ENCODE measurements around the gene NBEAL2.

Gene NBEAL2

DNA sequence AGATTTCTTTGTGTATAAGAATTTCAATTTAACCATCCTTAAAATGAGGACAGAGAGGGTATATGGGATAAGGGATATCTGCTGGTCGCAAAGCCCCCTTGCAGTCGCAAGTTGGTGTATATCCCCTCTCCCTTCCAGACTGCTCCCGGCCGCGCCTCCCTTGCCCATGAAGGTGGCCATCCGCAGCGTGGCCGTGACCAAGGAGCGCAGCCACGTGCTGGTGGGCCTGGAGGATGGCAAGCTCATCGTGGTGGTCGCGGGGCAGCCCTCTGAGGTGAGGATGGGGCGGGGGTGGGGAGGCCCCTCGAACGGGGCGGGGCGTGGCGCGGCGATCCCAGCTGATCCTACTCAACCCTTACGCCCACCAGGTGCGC lies 29.4 kb downstream of the NBEAL2 start:
- TF ChIP-seq, protein P1, sequence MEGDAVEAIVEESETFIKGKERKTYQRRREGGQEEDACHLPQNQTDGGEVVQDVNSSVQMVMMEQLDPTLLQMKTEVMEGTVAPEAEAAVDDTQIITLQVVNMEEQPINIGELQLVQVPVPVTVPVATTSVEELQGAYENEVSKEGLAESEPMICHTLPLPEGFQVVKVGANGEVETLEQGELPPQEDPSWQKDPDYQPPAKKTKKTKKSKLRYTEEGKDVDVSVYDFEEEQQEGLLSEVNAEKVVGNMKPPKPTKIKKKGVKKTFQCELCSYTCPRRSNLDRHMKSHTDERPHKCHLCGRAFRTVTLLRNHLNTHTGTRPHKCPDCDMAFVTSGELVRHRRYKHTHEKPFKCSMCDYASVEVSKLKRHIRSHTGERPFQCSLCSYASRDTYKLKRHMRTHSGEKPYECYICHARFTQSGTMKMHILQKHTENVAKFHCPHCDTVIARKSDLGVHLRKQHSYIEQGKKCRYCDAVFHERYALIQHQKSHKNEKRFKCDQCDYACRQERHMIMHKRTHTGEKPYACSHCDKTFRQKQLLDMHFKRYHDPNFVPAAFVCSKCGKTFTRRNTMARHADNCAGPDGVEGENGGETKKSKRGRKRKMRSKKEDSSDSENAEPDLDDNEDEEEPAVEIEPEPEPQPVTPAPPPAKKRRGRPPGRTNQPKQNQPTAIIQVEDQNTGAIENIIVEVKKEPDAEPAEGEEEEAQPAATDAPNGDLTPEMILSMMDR (conservative IDR thresholded peaks at IDR 0.05; ENCODE audit: control insufficient read depth, insufficient read depth, low read depth, low read length), result no peak
- no peak for DNase-seq (ENCODE audit: low read depth)
- H3K4me3 ChIP-seq (ENCODE audit: control insufficient read depth, low read depth, low read length), result peak overlapping the region; percentile 46

DNA sequence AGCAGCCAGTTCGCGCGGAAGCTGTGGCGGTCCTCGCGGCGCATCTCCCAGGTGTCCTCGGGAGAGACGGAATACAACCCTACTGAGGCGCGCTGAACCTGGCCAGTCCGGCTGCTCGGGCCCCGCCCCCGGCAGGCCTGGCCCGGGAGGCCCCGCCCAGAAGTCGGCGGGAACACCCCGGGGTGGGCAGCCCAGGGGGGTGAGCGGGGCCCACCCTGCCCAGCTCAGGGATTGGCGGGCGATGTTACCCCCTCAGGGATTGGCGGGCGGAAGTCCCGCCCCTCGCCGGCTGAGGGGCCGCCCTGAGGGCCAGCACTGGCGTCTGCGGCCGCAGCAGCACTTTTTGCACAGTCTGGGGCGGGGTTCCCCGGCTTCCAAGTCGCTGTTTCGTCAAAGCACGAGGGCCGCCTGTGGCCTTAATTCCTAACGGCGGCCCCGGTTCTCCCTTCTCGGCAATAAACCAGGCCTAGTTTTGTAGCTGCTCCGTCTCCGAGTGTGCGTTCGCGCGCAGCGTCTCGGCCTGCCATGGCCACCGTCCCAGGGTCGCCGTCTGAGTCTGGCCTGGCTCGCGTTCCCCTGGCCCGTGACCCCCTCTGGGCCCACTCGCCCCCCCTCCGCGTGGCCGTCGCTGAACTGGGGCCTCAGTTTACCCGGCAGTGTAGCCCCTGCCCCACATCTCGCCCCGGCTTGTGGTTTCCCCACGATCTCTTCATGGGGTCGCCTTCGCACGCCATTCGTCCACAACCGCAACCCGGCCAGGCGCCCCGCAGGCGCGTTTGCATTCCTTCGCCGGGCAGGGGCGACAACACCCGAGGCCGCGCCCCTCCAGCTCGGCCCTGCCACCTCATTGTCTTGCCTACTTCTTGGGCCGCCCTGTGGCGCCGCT lies 30.0 kb downstream of the NBEAL2 start:
- TF ChIP-seq, protein P1 (conservative IDR thresholded peaks at IDR 0.05; ENCODE audit: control insufficient read depth, insufficient read depth, low read depth, low read length), result no peak
- DNase-seq (ENCODE audit: low read depth), result peak; percentile 88
- peak overlapping the region; percentile 57 for H3K4me3 ChIP-seq (ENCODE audit: control insufficient read depth, low read depth, low read length)

DNA sequence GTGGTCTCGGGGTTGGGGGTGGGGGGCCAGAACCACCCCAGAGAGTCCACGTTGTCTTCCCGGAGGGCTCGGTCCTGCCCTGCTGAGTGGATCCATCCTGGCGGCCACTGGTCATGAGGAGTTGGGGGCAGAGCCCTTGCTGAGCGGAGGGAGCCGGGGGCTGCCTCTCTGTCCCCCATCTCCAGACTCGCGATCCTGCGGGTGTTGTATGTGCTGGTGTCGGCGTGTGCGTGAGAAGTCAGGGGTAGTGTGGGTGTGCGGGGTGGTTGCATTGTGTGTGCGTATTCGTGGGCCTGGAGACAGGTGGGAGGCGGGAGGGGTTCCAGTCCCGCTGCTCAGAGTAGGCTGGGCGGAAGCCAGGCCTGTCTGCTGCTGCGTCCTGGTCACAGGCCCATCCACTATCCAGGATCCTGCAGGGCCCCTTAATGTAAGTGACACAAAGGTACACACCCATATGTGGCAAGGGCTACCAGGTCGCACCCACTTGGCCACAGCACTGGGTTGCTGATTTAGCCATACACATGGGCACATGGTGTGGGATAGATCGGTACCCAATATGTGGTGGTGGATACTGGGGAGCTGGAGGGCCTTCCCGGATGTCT lies 30.7 kb downstream of the NBEAL2 start:
- no peak for DNase-seq (ENCODE audit: low read depth)
- H3K4me3 ChIP-seq (ENCODE audit: control insufficient read depth, low read depth, low read length), result peak overlapping the region; percentile 57
- TF ChIP-seq, protein P1 (conservative IDR thresholded peaks at IDR 0.05; ENCODE audit: control insufficient read depth, insufficient read depth, low read depth, low read length), result no peak

DNA sequence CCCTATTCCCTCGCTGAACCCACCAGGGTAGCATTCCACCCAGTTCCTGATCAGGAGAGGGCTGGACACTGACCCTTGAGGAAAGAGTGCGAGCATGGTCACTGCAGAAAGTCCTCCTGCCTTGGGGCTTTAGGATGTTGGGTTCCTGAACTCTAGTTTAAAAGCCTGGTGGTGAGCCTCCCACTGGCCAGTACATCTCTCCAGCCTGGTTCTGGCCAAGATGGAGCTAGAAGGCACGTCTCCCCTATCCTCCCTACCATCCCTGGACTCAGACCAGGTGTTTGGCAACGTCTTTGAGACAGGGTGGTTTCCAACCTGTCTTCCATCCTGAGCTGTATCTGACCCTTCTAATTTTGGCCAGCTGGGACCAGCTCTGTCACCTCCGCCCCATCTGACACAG lies 31.4 kb downstream of the NBEAL2 start:
- no peak for DNase-seq (ENCODE audit: low read depth)
- no peak overlapping the region for H3K4me3 ChIP-seq (ENCODE audit: control insufficient read depth, low read depth, low read length)
- TF ChIP-seq, protein P1 (conservative IDR thresholded peaks at IDR 0.05; ENCODE audit: control insufficient read depth, insufficient read depth, low read depth, low read length), result no peak

DNA sequence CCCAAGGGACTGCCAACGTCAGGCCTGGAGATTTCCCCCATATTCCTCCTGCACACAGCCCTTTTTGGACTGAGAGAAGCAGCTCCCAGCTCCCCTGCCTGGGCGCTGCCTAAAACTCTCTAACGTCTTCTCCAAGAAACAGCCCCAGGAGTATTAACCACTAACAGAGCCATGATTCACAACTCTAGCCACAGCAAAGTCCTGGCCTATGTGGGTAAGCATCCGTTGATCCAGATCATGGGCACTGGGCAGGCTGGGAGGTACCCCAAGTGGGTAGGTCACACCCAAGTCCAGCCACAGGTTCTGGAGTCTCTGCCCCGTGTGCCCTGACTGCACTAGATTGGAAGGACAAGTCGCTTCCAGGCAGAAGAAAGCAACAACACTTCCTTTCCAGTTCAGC lies 31.9 kb downstream of the NBEAL2 start:
- TF ChIP-seq, protein P1 (conservative IDR thresholded peaks at IDR 0.05; ENCODE audit: control insufficient read depth, insufficient read depth, low read depth, low read length), result no peak
- no peak for DNase-seq (ENCODE audit: low read depth)

DNA sequence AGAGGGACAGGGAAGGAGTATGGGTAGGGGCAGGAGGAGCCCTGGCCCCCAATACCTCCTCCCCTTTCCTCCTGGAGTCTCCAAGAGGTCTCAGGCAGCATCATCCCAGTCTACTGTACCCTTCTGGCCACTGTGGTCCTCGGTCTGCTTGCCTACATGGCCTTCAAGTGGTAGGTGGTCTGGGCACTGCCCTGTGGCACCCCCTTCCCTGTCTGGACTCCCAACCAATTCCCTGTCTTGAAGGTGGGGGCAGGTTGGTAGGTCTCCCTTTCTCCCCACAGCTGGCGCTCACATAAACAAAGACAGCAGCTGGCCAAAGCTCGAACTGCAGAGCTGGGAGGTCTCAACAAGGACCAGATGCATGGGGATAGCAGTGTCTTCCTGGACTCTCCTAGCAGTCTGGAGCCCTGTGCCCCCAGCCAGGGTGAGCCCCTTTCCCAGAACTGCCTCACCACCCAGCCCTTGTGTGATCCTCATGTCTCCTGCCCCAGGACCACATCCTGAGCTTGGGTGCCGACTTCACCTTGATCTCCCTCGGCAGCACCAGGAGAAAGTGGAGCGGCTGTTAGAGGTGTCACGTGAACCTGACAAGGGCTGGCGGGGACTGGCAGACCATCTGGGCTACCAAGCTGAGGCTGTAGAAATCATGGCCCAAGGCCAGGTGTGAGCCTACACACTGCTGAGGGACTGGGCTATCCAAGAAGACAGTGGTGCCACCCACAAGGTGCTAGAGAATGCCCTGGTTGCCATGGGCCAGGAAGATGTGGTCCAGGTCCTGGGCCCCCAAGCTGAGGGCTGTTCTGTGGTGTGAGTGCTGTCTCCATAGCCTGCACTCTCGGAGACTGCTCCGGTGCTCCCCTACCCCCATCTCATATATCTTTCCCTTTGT lies 33.1 kb downstream of the NBEAL2 start:
- DNase-seq (ENCODE audit: low read depth), result no peak
- no peak overlapping the region for H3K4me3 ChIP-seq (ENCODE audit: control insufficient read depth, low read depth, low read length)
- TF ChIP-seq, protein P1 (conservative IDR thresholded peaks at IDR 0.05; ENCODE audit: control insufficient read depth, insufficient read depth, low read depth, low read length), result no peak

More for the DNA sequence above, 31.9 kb downstream of the NBEAL2 start:
- H3K4me3 ChIP-seq (ENCODE audit: control insufficient read depth, low read depth, low read length), result no peak overlapping the region
